Astrocyte of the spinal cord (primary cell): ENCODE results near the gene HSPA12B.

Source experiments
- DNase-seq: peaks from one replicate; pipeline ENCODE4 v3.0.0; 2011; ENCODE audit warnings: low read depth, low spot score
- H3K4me3 ChIP-seq: 2 replicates; pipeline ENCODE4 v1.5.1; 2011; ENCODE audit warnings: low read depth, mild to moderate bottlenecking, low read length, moderate library complexity
- CTCF ChIP-seq: IDR thresholded peaks from 2 replicates; pipeline ENCODE4 v1.5.1; 2012; ENCODE audit warnings: low read depth, mild to moderate bottlenecking, low read length, inconsistent platforms
- in situ Hi-C: cut with HindIII; loops from 2 replicates; pipeline ENCODE4 v1.10.0; 2017; ENCODE audit warnings: low sequenced_read_pairs

Gene HSPA12B

DNA sequence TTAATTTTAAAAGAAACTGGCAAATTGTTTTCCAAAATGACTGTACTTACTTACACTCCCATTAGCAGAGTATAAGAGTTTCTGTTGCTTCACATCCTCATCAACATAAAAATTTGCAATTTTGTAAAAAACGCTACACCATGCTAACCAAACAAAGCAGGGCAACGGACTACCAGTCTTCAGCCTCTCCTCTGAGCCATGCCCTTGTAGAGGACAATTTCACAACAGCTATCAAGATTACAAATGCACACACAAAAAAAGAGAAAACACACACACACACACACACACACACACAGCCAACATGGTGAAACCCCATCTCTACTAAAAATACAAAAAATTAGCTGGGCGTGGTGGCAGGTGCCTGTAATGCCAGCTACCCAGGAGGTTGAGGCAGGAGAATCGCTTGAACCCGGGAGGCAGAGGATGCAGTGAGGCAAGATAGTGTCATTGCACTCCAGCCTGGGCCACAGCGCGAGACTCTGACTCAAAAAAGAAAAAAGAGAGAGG lies 39.1 kb downstream of the HSPA12B start:
- TF ChIP-seq CTCF: no peak
- DNase-seq: no peak
- H3K4me3 ChIP-seq: no peak overlapping the region
- in situ Hi-C loops: no loop called here

DNA sequence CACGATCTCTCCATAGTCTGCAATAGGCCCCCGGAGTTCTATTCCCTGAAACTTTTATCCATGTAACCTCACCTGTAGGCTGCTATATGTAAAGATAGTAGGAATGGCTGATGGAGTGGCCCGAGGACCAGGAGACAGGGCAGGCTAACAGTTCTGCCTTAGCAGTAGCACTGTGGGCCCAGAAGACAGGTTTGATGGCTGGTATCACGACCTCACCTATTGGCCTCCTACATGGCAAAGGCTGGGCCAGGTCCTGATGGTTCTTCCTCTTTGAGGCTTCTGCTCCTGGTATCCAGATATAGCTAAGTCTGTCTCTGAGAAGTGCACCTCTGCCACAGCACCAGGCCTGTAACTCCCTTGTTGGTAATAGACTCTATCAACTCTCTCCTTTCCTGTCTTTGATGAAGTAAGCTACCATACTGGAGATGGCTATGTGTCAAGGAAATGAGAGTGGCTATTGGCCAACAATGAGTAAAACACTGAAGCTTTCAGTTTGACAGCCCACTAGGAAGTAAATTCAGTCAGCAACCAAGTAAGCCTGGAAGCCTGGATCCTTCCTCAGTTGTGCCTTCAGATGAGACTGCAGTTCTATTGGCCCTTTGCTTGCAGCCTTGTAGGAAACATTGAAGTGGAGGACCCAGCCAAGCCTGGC lies 43.1 kb downstream of the HSPA12B start:
- in situ Hi-C loops: no loop called here
- no peak overlapping the region for H3K4me3 ChIP-seq
- no peak for DNase-seq
- TF ChIP-seq CTCF: no peak

- peak overlapping the region; percentile 42 for H3K4me3 ChIP-seq
- no peak for TF ChIP-seq CTCF
- in situ Hi-C loops: no loop called here
- DNase-seq: no peak
Measured at GRCh38 chr20:3777381-3777715, 44.9 kb downstream of the HSPA12B start.

DNA sequence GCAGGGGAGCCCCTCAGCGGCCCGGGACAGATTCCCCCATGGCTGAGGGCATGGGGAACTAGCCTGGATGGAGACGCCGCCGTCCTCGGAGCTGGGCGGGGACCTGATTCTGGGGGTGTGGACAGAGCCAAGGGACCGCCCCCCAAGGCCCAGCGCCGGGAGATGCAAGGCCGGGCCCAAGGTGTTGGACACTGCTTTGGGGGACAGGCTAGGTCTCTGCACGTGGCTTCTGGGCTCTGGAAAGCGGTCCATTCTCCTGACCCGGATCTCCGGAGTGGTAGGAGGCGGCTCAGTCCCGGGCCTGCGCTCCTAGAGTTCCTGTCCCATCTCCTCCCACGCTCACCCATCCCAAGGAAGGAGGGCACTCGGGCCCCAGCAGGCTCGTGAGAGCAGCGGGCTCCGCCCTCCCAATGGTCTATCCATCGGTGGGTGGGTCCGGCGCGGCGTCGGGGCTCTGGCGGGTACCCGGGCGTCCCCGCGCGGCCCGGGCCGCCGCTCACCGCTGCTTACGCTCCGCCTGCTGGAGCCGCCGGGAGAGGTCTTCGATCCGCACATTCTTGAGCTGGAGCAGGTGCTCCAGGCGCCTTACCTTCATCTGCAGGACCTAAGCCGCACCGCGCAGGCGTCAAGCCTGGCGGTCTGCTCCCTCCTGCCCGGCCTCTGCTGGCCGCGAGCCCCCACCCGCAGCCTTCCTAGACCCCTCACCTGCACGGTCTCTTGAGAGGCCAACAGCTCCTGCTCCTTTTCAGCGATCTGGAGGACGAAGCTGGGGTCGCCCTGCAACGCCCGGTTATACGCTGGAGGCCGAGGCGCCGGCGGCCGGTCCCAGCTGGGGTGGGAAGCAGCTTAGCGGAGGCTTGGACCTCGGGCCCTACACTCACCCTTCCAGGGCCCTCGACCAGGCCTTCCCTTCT lies 45.5 kb downstream of the HSPA12B start:
- in situ Hi-C loops: no loop called here
- peak overlapping the region; percentile 42 for H3K4me3 ChIP-seq
- DNase-seq: no peak
- no peak for TF ChIP-seq CTCF

DNA sequence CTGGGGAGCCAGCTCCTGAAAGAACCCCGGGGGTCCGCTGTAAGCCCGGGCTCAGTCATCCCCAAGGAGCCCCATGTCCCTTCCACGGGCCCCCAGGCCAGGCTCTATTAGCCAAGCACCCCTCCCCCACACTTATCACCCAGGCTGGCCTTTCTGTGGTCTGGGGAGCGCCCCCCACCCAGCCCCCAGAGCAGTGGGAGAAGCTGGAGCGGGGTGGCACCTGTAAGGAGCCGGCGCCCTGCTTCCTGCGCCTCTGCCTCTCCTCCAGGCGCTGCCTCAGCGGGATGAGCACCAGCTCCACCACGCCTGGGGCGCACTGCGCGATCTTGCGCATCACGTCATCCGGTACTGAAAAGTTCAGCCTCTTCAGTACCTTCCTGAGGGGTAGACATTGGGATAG lies 46.5 kb downstream of the HSPA12B start:
- no peak for DNase-seq
- no peak overlapping the region for H3K4me3 ChIP-seq
- no peak for TF ChIP-seq CTCF
- in situ Hi-C loops: no loop called here

- DNase-seq: peak; percentile 90
- peak; percentile 58 for TF ChIP-seq CTCF
- in situ Hi-C loops: no loop called here
- peak within 1 kb of the TSS; percentile 34 for H3K4me3 ChIP-seq
Measured at GRCh38 chr20:3781153-3781910, 48.8 kb downstream of the HSPA12B start, which contains the start of gene SPEF1. Gene SPEF1 (minus strand): TSS chr20:3781448. CDS start chr20:3781287, 161 bp downstream.
